ENCODE measurements around the gene SYCP2. TPM values are rescaled to one million over a fixed set of nuclear protein-coding genes. Genes with fewer than 3 reads are reported as not detected.
"Not testable (repeated sequence)": the region's sequence is repeated elsewhere in the genome, so short reads cannot be mapped to it uniquely, and the experiment has no call there.

The SYCP2 gene
- total and polyA plus RNA-seq, 12 donors: 0.28 to 2.7 (median 1.1) TPM

DNA sequence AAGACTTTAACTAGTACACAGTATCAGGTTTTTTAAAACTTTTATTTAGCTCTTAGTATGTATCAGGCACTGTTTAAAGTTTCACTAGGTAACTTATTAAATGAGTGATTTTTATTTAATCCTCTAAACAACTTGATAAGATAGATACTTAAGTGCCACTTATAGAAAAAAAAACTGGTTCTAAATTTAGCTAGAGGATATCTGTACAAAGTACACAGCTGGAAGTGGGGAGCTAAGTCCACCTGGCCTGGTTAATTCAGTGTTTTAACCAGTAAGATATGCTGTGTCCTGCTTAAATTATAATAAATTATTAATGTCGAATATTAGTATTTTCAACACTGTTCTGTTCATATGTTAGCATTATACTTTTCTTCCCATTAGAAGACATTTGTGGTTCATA, 37.5 kb downstream of the SYCP2 start:
- Histone ChIP-seq H3K27ac (no peak overlapping the region), H3K4me3 (no peak overlapping the region), H3K9me3 (replicated peaks in 1 of 3) (no peaks in the 10 kb centered on the region), H3K4me1 (replicated peaks in 1 of 2) (no peaks in the 10 kb centered on the region), H3K36me3 (replicated peaks in 1 of 2) (no peaks in the 10 kb centered on the region), H3K27me3 (no peaks in the 10 kb centered on the region)
- intact Hi-C loops (cut with DNase I): no loop called here
- 67 to 85% (median 76%) methylated on average over 1 of the region's 1 CpG for WGBS, 4 donors
- TF ChIP-seq POLR2A (IDR thresholded peaks at IDR 0.05) (no peak), CTCF (IDR thresholded peaks at IDR 0.05) (no peak)
- no peak for DNase-seq

- TF ChIP-seq POLR2A (IDR thresholded peaks at IDR 0.05) (no peak), CTCF (IDR thresholded peaks at IDR 0.05) (no peak)
- Histone ChIP-seq H3K36me3 (replicated peaks in 1 of 2) (no peaks in the 10 kb centered on the region), H3K4me1 (replicated peaks in 1 of 2) (no peaks in the 10 kb centered on the region), H3K4me3 (no peak overlapping the region), H3K27ac (no peak overlapping the region), H3K9me3 (replicated peaks in 1 of 3) (no peaks in the 10 kb centered on the region), H3K27me3 (no peaks in the 10 kb centered on the region)
- no peak for DNase-seq
- 79 to 93% (median 89%) methylated on average over 1 of the region's 1 CpG for WGBS, 4 donors
- intact Hi-C loops (cut with DNase I): no loop called here
Measured at GRCh38 chr20:59891581-59891980, 41.9 kb downstream of the SYCP2 start.

DNA sequence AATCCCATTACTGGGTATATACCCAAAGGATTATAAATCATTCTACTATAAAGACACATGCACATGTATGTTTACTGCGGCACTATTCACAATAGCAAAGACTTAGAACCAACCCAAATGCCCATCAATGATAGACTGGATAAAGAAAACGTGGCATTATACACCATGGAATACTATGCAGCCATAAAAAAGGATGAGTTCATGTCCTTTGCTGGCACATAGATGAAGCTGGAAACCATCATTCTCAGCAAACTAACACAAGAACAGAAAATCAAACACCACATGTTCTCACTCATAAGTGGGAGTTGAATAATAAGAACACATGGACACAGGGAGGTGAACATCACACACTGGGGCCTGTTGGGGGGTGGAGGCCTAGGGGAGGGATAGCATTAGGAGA, 43.4 kb downstream of the SYCP2 start:
- WGBS, 4 donors: 68 to 90% (median 78%) methylated on average over 2 of the region's 2 CpGs
- H3K4me3 ChIP-seq; DNase-seq; intact Hi-C loops (cut with DNase I); H3K27ac ChIP-seq; H3K27me3 ChIP-seq; H3K4me1 ChIP-seq (replicated peaks in 1 of 2); H3K36me3 ChIP-seq (replicated peaks in 1 of 2); H3K9me3 ChIP-seq (replicated peaks in 1 of 3): not testable (repeated sequence)

DNA sequence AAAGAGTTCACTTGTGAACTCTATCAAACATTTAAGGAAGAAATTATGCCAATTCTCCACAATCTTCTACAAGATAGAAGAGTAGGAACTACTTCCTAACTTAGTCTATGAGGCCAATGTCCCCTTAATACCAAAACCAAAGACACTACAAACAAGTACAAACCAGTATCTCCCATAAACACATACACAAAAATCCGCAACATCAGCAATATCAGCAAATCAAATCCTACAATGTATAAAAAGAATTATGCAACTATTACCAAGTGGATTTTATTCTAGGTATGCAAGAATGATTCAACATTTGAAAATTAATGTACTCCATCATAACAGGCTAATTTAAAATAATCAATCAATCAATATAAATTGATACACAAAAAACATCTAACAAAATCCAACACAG, 45.4 kb downstream of the SYCP2 start:
- 90 to 100% (median 97%) methylated on average over 1 of the region's 1 CpG for WGBS, 4 donors
- H3K4me1 ChIP-seq (replicated peaks in 1 of 2): no peaks in the 10 kb centered on the region
- no peaks in the 10 kb centered on the region for H3K36me3 ChIP-seq (replicated peaks in 1 of 2)
- H3K27me3 ChIP-seq: no peaks in the 10 kb centered on the region
- H3K4me3 ChIP-seq: no peak overlapping the region
- no peaks in the 10 kb centered on the region for H3K9me3 ChIP-seq (replicated peaks in 1 of 3)
- intact Hi-C loops (cut with DNase I): no loop called here
- DNase-seq: no peak
- TF ChIP-seq POLR2A (IDR thresholded peaks at IDR 0.05) (no peak), CTCF (IDR thresholded peaks at IDR 0.05) (no peak)
- no peak overlapping the region for H3K27ac ChIP-seq

- 81 to 89% (median 85%) methylated on average over 3 of the region's 3 CpGs for WGBS, 4 donors
- H3K4me1 ChIP-seq (replicated peaks in 1 of 2): no peaks in the 10 kb centered on the region
- no peaks in the 10 kb centered on the region for H3K27me3 ChIP-seq
- TF ChIP-seq CTCF (IDR thresholded peaks at IDR 0.05): no peak
- no peak for TF ChIP-seq POLR2A (IDR thresholded peaks at IDR 0.05)
- H3K4me3 ChIP-seq: no peak overlapping the region
- H3K36me3 ChIP-seq (replicated peaks in 1 of 2): no peaks in the 10 kb centered on the region
- DNase-seq: no peak
- no peak overlapping the region for H3K27ac ChIP-seq
- H3K9me3 ChIP-seq (replicated peaks in 1 of 3): no peaks in the 10 kb centered on the region
- intact Hi-C loops (cut with DNase I): no loop called here
Measured at GRCh38 chr20:59884494-59884893, 48.9 kb downstream of the SYCP2 start.

Data from adrenal gland (tissue), 12 donors.